Suppressor macrophage treated with lipopolysaccharide for 4 hours (primary cell): ENCODE measurements around the gene ADIPOR2.

Source experiments
- DNase-seq: peaks from one replicate; pipeline ENCODE4 v3.0.0-alpha.2; 2020

Gene ADIPOR2

GRCh38 chr12:1779783-1780182 is 88.9 kb downstream of the ADIPOR2 start:
- no peak for DNase-seq

DNA sequence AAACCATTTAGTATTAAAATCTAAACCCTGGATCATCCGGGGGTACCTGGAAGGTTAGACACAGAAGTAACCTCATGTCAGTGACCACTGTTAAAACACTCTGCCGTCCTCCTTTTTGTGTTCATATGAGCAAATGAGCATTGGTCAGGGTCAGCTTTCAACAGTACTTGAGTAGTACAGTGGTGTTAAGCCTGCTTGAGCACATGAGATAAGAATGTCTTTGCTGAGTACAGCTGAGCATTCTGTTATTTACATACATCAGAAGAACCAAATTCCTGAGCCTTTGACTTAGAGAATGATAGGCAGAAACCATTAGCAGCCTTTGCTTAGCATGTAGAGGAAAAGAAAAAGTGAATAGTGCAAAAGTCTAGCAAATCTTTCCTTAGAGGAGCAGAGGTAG is 90.9 kb downstream of the ADIPOR2 start:
- DNase-seq, result no peak

- DNase-seq, result no peak
Measured at GRCh38 chr12:1782215-1782614, 91.3 kb downstream of the ADIPOR2 start.

DNA sequence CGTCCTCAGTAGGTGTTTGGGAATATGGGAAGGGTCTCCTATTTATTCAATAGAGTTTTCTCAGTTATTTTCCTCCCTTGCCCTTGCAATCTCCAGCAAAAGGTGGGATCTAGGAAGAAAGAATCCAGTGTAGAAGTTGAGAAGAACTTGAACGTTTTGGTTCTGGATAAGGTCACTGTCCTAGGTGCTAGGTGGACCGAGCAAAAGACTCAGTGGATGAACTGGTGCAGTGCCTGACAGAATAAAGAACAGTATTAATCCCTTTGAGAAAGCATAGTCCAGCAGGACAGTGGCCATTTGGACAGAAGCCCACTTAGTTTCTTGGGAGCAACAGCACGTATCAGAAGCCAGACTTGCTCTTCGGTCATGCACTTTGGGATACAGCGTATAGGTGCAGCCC is 96.8 kb downstream of the ADIPOR2 start:
- DNase-seq, result no peak

DNA sequence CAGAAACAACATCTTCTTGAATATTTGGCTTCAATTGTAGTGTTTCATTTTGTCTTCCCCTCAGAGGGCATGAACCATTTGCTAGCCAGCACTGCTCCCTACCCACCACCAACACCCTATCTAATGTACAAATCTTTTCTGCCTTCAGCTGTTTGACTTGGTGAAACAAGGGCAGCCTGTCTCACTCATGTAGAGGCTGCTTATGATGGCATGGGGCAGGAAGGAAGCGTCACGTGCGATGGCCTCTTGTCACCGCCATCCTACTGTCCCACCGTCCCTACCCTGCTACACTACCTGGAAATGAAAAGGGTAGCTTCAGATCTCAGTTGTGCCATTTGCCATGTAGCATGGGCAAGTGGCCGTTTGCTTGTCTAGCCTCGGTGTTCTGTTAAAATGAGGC is 99.6 kb downstream of the ADIPOR2 start:
- no peak for DNase-seq

GRCh38 chr12:1791104-1791841 is 100.4 kb downstream of the ADIPOR2 start:
- peak; percentile 70 for DNase-seq

- DNase-seq, result no peak
Measured at GRCh38 chr12:1792406-1792805, 101.5 kb downstream of the ADIPOR2 start.

DNA sequence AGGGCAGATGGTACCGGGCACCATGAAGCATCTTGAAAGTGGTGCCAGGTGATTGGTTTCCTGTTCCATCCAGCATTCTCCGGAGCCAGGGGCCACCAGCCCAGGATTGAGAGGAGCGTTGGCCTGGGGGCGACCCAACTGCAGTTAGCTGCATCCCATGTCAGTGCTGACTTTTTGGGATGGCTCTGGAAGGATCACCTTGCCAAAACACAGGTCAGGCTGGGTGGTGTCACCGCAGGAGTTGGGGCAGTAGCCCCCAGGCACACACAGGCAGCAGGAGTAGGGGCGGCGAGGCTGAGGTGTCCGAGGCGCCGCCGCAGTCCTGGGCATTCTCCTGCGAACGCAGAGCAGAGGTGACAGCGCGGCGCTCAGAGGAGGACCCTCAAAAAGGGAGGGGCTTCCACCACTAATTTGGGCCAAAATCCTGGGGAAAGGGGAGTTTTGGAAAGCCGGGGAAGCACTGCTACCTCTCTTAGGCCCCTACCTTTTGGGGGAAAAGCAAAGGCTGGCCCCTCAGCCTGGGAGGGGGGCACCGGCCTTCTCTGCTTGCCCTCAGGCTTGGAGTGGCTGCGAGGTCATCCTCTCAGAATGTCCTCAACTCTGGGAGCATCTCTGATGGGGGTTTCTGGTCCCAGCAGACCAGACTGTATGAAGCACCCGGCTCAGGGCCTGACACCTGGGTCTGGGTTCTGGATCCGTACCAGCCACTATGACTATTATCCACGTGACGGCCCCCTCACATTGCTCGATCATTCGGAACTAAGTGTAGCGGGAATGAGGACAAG is 102.7 kb downstream of the ADIPOR2 start:
- DNase-seq, result no peak

DNA sequence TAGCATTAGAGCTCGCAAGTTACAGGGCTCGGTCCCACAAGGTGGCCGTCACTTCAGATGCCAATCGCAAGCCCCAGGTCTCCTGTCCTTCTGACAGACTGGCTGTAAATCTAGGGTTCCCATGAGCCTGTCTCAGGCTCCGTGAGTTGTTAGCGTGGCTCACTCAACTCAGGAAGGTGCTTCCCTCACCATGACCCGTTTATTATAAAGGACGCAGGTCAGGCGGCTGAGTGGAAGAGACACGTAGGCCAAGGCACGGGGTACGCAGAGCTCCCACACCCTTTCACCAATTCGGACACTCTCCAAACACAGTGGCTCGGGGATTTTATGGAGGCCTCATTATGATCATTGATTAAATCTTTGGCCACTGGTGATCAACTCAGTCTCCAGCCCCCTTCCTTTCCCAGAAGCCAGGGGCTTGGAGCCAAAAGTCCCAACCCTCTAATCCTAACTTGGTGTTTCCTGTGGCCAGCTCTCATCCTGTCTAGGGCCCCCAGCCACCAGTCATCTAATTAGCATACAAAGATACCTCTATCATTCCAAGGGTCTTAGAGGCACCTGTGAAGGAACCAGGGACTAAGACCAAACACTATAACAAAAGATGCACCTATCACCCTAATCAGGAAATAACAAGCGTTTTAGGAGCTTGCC is 103.7 kb downstream of the ADIPOR2 start:
- DNase-seq, result no peak

DNA sequence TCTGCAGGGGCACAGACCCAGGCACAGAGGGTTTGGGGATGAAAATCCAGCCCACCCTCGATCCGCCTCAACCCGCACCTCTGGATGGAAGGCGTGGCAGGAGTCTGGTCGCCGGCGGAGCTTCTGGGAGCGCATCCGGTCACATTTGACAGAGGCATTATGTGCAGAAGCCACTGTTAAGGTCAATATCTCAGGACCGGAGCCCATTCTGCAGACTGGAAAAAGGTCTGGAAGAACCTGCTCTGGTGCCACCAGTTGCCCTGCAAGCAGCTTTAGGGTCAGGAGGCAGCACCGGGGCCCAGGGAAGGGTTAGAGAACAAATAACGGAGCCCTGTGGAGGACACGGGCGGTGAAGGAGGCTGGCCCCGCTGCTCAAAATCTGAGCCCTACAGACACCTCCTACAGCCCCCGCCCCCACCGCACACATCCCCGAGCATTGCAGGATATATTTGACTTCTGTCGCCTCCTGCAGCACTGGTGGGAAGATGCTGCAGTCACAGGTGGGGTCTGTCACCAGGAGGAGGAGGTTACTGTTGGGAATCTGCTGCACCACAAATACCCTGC is 104.4 kb downstream of the ADIPOR2 start:
- DNase-seq, result no peak

DNA sequence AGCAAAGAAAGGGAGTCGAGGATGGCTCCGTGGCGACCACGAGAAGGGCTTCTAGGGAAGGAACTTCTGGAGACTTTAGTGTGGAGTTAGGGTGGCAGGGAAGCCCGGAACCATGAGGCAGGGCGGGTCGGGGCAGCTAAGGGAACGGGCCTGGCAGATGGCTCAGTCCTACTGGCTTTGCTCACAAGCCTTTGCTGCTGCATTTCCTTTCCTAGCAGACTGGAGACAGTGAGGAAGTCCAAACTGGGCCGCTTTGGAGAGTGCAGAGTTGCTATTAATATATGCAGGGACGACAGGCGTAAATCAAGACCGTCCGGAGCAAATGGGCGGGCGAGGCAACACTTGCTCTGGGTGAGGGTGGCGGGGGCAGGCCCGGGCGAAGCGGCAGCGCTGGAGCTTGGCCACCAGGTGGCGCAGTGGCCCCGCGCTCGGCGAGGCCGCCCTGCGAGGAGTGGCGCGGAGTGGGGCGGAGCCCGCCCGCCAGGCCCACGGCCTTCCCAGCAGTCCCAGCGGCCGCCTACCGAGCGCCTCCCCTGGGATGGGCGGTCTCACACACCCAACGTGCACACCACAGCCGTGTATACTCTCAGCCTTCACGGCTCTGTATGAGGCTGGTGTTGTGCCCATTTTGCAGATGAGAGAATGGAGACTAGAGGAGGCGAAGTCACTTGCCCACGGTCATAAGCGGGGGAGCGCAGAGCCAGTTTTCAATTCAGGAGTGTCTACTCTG is 105.1 kb downstream of the ADIPOR2 start:
- peak; percentile 95 for DNase-seq

- DNase-seq, result peak; percentile 56
Measured at GRCh38 chr12:1796515-1797010, 105.7 kb downstream of the ADIPOR2 start.

DNA sequence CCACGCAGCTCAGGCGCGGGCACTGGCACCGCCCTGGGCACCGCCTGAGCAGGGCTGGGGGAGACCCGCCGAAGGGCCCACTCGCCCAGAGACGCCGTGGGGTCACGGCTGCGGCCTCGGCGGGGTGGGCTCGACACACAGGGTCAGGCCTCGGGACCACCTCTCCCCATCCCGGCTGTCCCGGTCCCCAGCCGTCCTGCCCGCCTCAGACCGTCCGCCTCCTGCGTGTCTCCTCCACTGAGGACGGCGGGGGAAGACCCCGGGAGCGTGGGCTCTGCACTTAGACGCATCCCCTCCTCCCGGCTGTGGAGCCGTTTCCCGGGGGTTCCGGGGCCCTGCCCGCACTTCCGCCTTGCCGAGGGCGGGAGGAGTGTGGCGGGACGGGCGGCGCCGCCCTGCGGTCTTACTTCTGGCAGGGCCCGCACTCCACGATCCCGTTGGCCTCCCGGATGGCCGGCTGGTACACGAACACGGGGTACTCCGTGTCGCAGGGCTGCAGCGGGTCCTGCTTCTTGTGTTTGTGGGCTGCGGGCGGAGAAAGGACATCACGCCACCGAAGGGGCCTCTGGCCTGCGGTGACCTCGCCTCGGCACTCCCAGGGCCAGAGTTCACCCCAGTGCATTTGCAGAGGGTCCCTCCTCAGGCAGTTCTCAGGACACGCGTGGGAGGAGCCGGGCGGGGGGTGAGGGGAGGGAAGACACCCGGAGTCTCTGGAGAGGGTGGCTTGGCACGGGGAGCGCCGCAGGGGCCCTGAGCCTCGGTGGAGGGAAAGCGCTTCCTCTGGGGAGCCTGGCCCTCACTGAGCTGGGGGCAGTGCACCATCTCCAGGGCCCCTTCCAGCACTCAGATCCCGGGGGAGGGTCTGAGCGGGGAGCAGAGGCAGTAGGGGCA is 106.4 kb downstream of the ADIPOR2 start:
- peak; percentile 63 for DNase-seq

GRCh38 chr12:1797991-1798640 is 107.2 kb downstream of the ADIPOR2 start:
- no peak for DNase-seq

DNA sequence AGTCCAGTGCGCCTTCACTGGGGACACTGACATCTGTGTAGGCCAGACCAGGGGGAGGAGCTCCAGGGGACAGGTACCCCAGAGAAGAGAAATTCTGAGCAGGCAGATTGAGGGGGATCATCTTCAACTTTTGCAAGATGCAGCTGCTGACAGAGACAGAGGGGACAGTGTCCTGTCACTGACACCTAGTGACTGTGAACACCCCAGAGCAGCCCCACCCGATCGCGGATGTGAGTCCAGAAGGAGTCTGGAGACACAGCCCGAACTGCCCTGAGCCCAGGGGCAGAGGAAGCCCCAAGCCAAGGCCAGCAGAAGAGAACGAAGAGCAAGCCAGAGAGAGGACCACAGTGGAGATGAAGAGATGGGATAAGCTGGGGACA is 107.8 kb downstream of the ADIPOR2 start:
- DNase-seq, result no peak

- DNase-seq, result no peak
Measured at GRCh38 chr12:1799051-1799881, 108.4 kb downstream of the ADIPOR2 start.

GRCh38 chr12:1799882-1800400 is 109.1 kb downstream of the ADIPOR2 start:
- no peak for DNase-seq

DNA sequence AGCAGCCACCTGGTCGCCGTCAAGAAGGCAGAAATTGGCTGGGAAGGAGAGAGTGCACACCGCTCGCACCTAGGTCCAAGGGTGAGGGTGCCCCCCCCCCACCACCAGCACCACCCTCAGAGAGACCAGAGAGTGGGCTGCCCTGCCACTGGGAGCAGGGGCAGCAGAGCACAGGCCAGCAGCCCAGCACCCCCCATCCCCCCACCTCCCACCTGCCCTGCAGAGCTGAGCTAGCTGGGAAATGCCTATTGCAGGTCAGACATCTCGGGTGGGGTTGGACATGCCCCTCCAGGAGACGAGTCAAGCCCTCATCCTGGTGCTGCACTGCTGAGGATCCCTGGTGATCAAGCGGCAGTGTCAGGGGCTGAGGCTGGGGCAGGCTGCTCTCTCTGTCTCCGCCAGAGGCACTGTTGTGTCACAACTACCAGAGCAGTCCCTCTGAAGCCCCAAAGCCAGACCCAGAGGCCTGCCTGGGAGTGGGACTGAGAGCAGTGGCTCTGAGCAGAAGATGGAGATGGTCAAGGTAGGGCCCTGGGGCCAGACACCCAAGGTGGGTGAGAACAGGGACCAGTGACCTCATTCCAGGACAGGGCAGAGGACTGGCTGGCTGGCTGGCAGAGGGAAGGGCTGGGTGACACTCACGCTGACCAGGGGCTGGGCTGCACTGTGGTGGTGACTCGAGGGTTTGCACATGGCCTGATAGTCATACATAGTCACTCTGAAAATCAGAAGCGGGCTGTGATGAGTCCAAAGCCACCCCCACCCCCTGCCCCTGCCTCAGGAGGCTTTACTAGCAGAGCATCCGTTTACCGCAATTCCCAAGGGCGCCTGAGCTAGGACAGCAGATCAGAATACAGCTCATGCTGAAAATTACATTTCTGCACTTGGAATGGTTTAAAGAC is 109.8 kb downstream of the ADIPOR2 start:
- peak; percentile 54 for DNase-seq
